Chondrocyte (in vitro differentiated cells): Measurements from ENCODE around the gene KIR3DL1. TPM values are rescaled to one million over a fixed set of nuclear protein-coding genes. Genes with fewer than 3 reads are reported as not detected.
"Not testable (repeated sequence)": the region's sequence is repeated elsewhere in the genome, so short reads cannot be mapped to it uniquely, and the experiment has no call there.

Experiments
- DNase-seq: peaks from one replicate; pipeline ENCODE4 v3.0.0; 2021; ENCODE audit warnings: mixed read lengths, low spot score
- H3K27ac Mint-ChIP-seq: one replicate; pipeline ENCODE4 v1.8.0; 2021; ENCODE audit warnings: mild to moderate bottlenecking, moderate library complexity, mixed read lengths; ENCODE audit not compliant: unreplicated experiment
- H3K27me3 Mint-ChIP-seq: 2 replicates; pipeline ENCODE4 v1.8.0; 2021; ENCODE audit warnings: low read depth, mixed read lengths
- H3K36me3 Mint-ChIP-seq: 2 replicates; pipeline ENCODE4 v1.8.0; 2021; ENCODE audit warnings: low read depth, mixed read lengths
- H3K4me1 Mint-ChIP-seq: 2 replicates; pipeline ENCODE4 v1.8.0; 2021; ENCODE audit warnings: low read depth, mild to moderate bottlenecking, mixed read lengths
- H3K4me3 Mint-ChIP-seq: one replicate; pipeline ENCODE4 v1.8.0; 2021; ENCODE audit warnings: mild to moderate bottlenecking, moderate library complexity, mixed read lengths; ENCODE audit not compliant: unreplicated experiment
- H3K9me3 Mint-ChIP-seq: 2 replicates; pipeline ENCODE4 v1.8.0; 2021; ENCODE audit warnings: low read depth, mixed read lengths
- CTCF ChIP-seq: fragments of 200-600 bp; sonication (generic); IDR thresholded peaks from 2 replicates; pipeline ENCODE4 v1.5.0; 2021; ENCODE audit warnings: antibody characterized with exemption, mild to moderate bottlenecking, moderate library complexity
- total RNA-seq: library from RNA; stranded (reverse); gene quantifications from 3 replicates; pipeline ENCODE4 v1.2.1, GENCODE V29; 2021

KIR3DL1 gene
- total RNA-seq, 1 donor from 2014 or later: not detected

DNA sequence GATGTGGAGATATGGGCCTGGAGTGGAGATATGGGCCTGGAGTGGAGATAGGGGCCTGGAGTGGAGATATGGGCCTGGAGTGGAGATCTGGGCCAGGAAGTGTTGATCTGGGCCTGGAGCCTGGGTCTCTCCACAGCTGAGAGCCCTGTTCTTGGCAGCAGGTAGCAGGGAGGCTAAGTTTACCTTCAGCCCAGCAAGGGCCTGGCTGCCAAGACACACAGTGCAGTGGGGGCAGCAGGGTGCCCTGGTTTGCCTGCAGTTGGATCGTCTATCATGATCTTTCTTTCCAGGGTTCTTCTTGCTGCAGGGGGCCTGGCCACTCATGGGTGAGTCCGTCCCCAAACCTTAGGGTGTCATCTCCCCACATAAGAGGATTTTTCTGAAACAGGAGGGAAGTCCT lies 34.7 kb downstream of the KIR3DL1 start:
- H3K4me3 Mint-ChIP-seq: no peak overlapping the region
- H3K27me3 Mint-ChIP-seq: no peaks in the 10 kb centered on the region
- no peaks in the 10 kb centered on the region for H3K4me1 Mint-ChIP-seq
- no peak for TF ChIP-seq CTCF
- H3K9me3 Mint-ChIP-seq: peaks cover 67% of the 10 kb centered on the region
- no peaks in the 10 kb centered on the region for H3K36me3 Mint-ChIP-seq
- DNase-seq: no peak
- H3K27ac Mint-ChIP-seq: no peak overlapping the region

DNA sequence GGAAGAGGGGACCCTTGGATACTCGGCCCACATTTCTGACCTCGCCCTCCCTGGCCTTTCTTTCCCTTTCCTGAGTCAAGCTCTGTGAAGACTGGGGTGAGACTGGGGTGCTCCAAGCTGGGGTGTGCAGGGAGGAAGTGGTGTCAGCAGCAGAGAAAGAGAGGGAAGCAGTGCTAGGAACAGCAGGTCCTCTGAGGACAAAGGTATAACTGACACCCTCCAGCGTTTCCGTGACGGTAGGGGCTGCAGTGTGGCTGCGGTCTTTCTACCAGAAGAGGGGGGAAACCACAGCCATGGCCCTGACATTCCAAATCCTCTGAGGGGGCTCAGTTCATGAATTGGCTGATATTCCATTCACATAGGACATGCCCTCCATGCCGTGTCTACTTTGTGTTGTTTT lies 35.1 kb downstream of the KIR3DL1 start:
- H3K27ac Mint-ChIP-seq: no peak overlapping the region
- no peak overlapping the region for H3K4me3 Mint-ChIP-seq
- no peak for DNase-seq
- H3K27me3 Mint-ChIP-seq: no peaks in the 10 kb centered on the region
- peaks cover 65% of the 10 kb centered on the region for H3K9me3 Mint-ChIP-seq
- H3K4me1 Mint-ChIP-seq: no peaks in the 10 kb centered on the region
- no peaks in the 10 kb centered on the region for H3K36me3 Mint-ChIP-seq
- TF ChIP-seq CTCF: no peak

- not testable (repeated sequence) for H3K27me3 Mint-ChIP-seq, H3K4me3 Mint-ChIP-seq, H3K4me1 Mint-ChIP-seq, H3K36me3 Mint-ChIP-seq, DNase-seq, H3K27ac Mint-ChIP-seq
- H3K9me3 Mint-ChIP-seq: peaks cover 49% of the 10 kb centered on the region
Measured at GRCh38 chr19:54855241-54855640, 39.0 kb downstream of the KIR3DL1 start.

DNA sequence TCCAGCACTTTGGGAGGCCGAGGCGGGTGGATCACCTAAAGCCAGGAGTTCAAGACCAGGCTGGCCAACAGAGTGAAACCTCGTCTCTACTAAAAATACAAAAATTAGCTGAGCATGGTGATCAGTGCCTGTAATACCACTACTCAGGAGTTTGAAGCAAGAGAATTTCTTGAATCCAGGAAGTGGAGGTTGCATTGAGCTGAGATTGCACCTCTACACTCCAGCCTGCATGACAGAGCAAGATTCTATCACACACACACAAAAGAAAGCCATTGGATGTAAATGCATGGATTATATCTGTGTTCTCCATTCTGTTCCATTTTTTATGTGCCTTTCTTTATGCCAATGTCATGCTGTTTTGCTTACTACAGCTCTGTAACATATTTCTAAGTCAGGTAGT lies 42.2 kb downstream of the KIR3DL1 start:
- not testable (repeated sequence) for H3K27me3 Mint-ChIP-seq, DNase-seq, H3K27ac Mint-ChIP-seq, H3K4me1 Mint-ChIP-seq, H3K36me3 Mint-ChIP-seq, H3K4me3 Mint-ChIP-seq
- H3K9me3 Mint-ChIP-seq: peaks cover 37% of the 10 kb centered on the region

GRCh38 chr19:54859421-54859820 lies 43.2 kb downstream of the KIR3DL1 start:
- not testable (repeated sequence) for H3K4me1 Mint-ChIP-seq, H3K27me3 Mint-ChIP-seq, H3K27ac Mint-ChIP-seq, H3K36me3 Mint-ChIP-seq, H3K4me3 Mint-ChIP-seq, DNase-seq
- H3K9me3 Mint-ChIP-seq: peaks cover 32% of the 10 kb centered on the region

DNA sequence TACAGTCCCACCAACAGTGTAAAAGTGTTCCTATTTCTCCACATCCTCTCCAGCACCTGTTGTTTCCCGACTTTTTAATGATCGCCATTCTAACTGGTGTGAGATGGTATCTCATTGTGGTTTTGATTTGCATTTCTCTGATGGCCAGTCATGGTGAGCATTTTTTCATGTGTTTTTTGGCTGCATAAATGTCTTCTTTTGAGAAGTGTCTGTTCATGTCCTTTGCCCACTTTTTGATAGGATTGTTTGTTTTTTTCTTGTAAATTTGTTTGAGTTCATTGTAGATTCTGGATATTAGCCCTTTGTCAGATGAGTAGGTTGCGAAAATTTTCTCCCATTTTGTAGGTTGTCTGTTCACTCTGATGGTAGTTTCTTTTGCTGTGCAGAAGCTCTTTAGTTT lies 47.2 kb downstream of the KIR3DL1 start:
- peaks cover 31% of the 10 kb centered on the region for H3K9me3 Mint-ChIP-seq

DNA sequence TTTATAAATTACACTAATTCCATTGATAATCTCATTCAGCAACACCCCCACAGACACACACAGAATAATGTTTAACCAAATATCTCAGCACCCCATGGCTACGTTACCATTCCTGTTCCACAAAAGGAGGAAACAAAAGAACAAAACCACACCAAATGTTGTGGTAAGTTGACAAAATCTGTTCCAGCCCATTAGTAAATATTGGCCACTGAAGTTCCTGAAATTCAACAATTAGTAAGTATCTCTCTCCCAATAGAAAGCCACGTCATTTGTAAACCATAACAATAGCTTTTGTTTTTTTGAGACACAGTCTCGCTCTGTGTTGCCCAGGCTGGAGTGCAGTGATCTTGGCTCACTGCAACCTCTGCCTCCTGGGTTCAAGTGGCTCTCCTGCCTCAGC lies 55.4 kb downstream of the KIR3DL1 start:
- no peak for TF ChIP-seq CTCF
- Mint-ChIP-seq H3K4me1 (no peaks in the 10 kb centered on the region), H3K36me3 (no peaks in the 10 kb centered on the region), H3K27ac (no peak overlapping the region), H3K27me3 (no peaks in the 10 kb centered on the region), H3K9me3 (peaks cover 24% of the 10 kb centered on the region), H3K4me3 (no peak overlapping the region)
- no peak for DNase-seq

More for the DNA sequence above, 47.2 kb downstream of the KIR3DL1 start:
- H3K4me3 Mint-ChIP-seq, H3K27ac Mint-ChIP-seq, H3K27me3 Mint-ChIP-seq, H3K4me1 Mint-ChIP-seq, H3K36me3 Mint-ChIP-seq, DNase-seq: not testable (repeated sequence)
